OCI-LY3 (cell line): ENCODE measurements around the gene NYAP2.

Experiments
- H2AFZ ChIP-seq: fragments of 200-600, 300-600 bp; shearing (Covaris generic); 2 replicates; pipeline ENCODE4 v1.6.0; 2014; ENCODE audit warnings: antibody characterized with exemption, low read depth, low read length
- H3K27ac ChIP-seq: fragments of 200-600, 300-600 bp; sonication (generic); 2 replicates; pipeline ENCODE4 v1.5.1; 2014; ENCODE audit warnings: mild to moderate bottlenecking, low read length, moderate library complexity, mixed read lengths
- H3K27me3 ChIP-seq: fragments of 200-600, 300-600 bp; sonication (generic); 2 replicates; pipeline ENCODE4 v1.6.1; 2014; ENCODE audit warnings: low read depth, low read length, mixed read lengths
- H3K36me3 ChIP-seq: fragments of 200-600, 300-600 bp; sonication (generic); replicated peaks from 2 replicates; pipeline ENCODE3; 2014; ENCODE audit warnings: low read depth, low read length, mixed read lengths
- H3K4me1 ChIP-seq: fragments of 300-600, 200-600 bp; sonication (generic); 2 replicates; pipeline ENCODE4 v1.6.1; 2014; ENCODE audit warnings: low read length, mixed read lengths
- H3K4me2 ChIP-seq: fragments of 200-600, 300-600 bp; sonication (generic); 2 replicates; pipeline ENCODE4 v1.6.1; 2014; ENCODE audit warnings: low read length, mixed read lengths
- H3K4me3 ChIP-seq: fragments of 300-600, 200-600 bp; sonication (generic); 2 replicates; pipeline ENCODE4 v1.5.1; 2014; ENCODE audit warnings: antibody characterized with exemption, mild to moderate bottlenecking, low read length, moderate library complexity
- H3K79me2 ChIP-seq: fragments of 300-600, 200-600 bp; shearing (Covaris generic); 2 replicates; pipeline ENCODE4 v1.6.1; 2014; ENCODE audit warnings: mild to moderate bottlenecking, low read length, mixed read lengths
- H3K9ac ChIP-seq: fragments of 300-600, 200-600 bp; shearing (Covaris generic); 2 replicates; pipeline ENCODE4 v1.6.0; 2014; ENCODE audit warnings: mild to moderate bottlenecking, low read length, moderate library complexity
- H3K9me3 ChIP-seq: fragments of 200-600, 300-600 bp; shearing (Covaris generic); 2 replicates; pipeline ENCODE4 v1.6.1; 2014; ENCODE audit warnings: low read length, mixed read lengths; ENCODE audit not compliant: insufficient read depth
- H4K20me1 ChIP-seq: fragments of 200-600, 300-600 bp; sonication (generic); 2 replicates; pipeline ENCODE4 v1.6.1; 2016; ENCODE audit warnings: low read length, mixed read lengths; ENCODE audit not compliant: insufficient read depth
- EZH2phosphoT487 ChIP-seq: fragments of 200-600 bp; shearing (Covaris generic); IDR thresholded peaks from 2 replicates; pipeline ENCODE4 v1.6.1; 2018; ENCODE audit warnings: antibody characterized with exemption, mixed run types, low read depth
- TF ChIP-seq, protein P1 (sequence below): fragments of 200-600, 300-600 bp; sonication (generic); IDR thresholded peaks from 2 replicates; pipeline ENCODE4 v1.5.1; 2014; ENCODE audit warnings: antibody characterized with exemption, low read length, low read depth

Gene NYAP2

DNA sequence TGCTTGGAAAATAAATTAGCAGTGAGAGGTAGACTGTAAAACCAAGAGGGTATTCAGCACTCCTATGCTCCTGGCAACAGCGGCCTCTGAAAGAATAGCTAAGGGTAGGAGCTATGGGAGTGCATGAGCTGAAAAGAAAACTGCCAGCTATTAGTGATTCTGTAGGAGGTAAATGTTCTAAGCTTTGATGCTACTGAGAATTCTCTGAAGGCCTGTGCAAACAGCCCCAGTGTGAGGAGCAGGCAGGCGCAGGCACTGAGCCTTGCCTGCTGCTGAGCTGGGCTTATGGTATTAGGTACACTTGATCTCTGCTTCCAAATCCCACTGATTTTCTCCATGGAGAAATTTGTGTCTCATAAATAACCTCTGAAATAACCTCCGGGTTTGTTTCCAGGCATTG lies 86.7 kb downstream of the NYAP2 start:
- Histone ChIP-seq H3K36me3 (no peaks in the 10 kb centered on the region), H3K9ac (no peak overlapping the region), H3K27ac (no peak overlapping the region), H3K79me2 (no peaks in the 10 kb centered on the region), H4K20me1 (no peaks in the 10 kb centered on the region), H3K9me3 (no peaks in the 10 kb centered on the region), H3K27me3 (no peaks in the 10 kb centered on the region; the same call in 1 of the 2 replicates), H2AFZ (no peak overlapping the region), H3K4me2 (no peak overlapping the region), H3K4me1 (peaks cover 22% of the 10 kb centered on the region), H3K4me3 (no peak overlapping the region)
- no peak for TF ChIP-seq EZH2phosphoT487
- TF ChIP-seq, protein P1, sequence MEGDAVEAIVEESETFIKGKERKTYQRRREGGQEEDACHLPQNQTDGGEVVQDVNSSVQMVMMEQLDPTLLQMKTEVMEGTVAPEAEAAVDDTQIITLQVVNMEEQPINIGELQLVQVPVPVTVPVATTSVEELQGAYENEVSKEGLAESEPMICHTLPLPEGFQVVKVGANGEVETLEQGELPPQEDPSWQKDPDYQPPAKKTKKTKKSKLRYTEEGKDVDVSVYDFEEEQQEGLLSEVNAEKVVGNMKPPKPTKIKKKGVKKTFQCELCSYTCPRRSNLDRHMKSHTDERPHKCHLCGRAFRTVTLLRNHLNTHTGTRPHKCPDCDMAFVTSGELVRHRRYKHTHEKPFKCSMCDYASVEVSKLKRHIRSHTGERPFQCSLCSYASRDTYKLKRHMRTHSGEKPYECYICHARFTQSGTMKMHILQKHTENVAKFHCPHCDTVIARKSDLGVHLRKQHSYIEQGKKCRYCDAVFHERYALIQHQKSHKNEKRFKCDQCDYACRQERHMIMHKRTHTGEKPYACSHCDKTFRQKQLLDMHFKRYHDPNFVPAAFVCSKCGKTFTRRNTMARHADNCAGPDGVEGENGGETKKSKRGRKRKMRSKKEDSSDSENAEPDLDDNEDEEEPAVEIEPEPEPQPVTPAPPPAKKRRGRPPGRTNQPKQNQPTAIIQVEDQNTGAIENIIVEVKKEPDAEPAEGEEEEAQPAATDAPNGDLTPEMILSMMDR = no peak

DNA sequence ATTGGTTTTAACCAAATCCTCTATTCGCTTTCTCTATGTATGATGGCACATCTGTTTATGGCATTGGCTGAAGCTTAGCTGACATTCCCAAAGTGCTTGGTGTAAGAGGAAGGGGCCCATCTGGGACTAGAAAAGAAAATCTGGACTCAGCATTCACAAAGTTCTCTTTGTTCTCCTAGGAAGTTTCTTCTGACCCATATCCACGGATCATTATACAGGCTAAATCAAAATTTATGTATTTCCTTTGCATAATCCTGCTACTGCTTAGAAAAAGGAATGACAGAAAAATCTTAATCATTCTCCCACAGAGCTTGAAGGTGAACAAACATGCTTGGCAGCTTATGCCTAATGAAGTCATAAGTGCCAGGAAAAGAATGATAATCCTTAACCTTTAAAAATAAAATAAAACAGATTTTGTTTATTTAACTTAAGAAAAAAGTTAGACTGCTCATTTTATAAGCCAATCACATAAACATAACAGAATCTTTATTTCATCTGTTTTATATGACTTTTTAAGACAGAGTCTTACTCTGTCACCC lies 88.4 kb downstream of the NYAP2 start:
- TF ChIP-seq, protein P1 = no peak
- TF ChIP-seq EZH2phosphoT487 = no peak
- H3K4me1 ChIP-seq = peaks cover 27% of the 10 kb centered on the region
- H3K36me3 ChIP-seq = no peaks in the 10 kb centered on the region
- no peaks in the 10 kb centered on the region for H3K79me2 ChIP-seq
- no peaks in the 10 kb centered on the region for H4K20me1 ChIP-seq
- peak overlapping the region; percentile 66 for H3K4me2 ChIP-seq
- no peak overlapping the region for H3K4me3 ChIP-seq
- H3K9ac ChIP-seq = no peak overlapping the region
- no peak overlapping the region for H2AFZ ChIP-seq
- no peaks in the 10 kb centered on the region for H3K9me3 ChIP-seq
- no peak overlapping the region for H3K27ac ChIP-seq
- H3K27me3 ChIP-seq = no peaks in the 10 kb centered on the region; the same call in 1 of the 2 replicates

DNA sequence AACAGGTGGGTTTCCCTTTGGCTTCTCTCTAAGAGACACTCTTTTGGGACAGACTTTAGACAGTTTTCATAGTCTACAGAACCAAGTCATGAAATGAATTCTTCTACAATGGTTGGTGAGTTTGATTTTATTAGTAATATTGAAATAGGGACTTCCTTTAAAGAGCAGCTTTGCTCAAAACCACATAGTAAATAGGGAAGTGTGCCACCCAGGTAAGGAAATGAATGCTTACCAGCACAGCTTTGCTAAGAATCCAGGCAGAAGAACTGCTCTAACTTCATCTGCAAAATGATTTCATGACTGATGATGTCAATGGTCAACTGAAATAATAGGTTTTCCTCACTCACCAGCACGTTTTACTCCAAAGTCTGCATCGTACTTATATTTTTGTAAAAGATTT lies 89.2 kb downstream of the NYAP2 start:
- Histone ChIP-seq H3K27ac (peak overlapping the region; percentile 60), H3K27me3 (no peaks in the 10 kb centered on the region; the same call in 1 of the 2 replicates), H3K4me1 (peaks cover 35% of the 10 kb centered on the region), H3K4me3 (no peak overlapping the region), H2AFZ (no peak overlapping the region), H3K9ac (no peak overlapping the region), H4K20me1 (no peaks in the 10 kb centered on the region), H3K36me3 (no peaks in the 10 kb centered on the region), H3K79me2 (no peaks in the 10 kb centered on the region), H3K4me2 (peak overlapping the region; percentile 66), H3K9me3 (no peaks in the 10 kb centered on the region)
- TF ChIP-seq, protein P1 = no peak
- TF ChIP-seq EZH2phosphoT487 = no peak

DNA sequence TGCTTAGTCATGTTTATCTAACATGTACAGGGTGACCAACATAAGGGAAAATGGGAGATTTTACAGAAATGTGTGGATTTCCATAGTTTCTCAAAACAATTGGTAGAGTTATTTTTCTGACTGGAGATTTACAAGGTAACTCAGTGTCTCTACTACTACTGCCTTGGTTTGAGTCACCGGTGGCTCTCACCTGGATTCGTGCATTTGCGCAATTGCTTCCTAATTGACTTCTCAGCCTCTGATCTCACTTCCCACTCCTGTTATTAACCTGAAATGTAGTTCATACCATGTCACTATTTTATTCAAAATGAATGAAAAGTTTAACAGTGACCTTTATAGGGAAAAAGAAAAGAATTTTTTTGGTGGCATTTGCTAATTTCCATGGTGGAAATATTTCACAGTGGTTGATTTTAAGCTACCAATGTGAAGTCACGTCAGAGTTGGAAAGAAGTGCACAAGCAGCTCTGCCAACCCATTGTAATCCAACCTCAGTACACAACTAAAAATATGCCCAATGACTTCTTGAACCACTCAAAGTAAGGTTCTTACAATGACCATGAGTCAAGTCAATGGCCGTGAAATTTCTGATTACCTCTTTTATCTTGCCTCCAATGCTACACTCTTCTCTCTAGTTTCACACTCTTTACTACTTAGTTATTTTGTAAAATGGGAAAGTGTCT lies 94.0 kb downstream of the NYAP2 start:
- Histone ChIP-seq H3K9ac (no peak overlapping the region), H3K27me3 (no peaks in the 10 kb centered on the region; the same call in 1 of the 2 replicates), H3K27ac (peak overlapping the region; percentile 47), H3K4me3 (peak overlapping the region; percentile 10), H4K20me1 (no peaks in the 10 kb centered on the region), H3K36me3 (no peaks in the 10 kb centered on the region), H3K79me2 (no peaks in the 10 kb centered on the region), H3K4me2 (peak overlapping the region; percentile 62), H3K9me3 (no peaks in the 10 kb centered on the region), H3K4me1 (peaks cover 40% of the 10 kb centered on the region), H2AFZ (no peak overlapping the region)
- no peak for TF ChIP-seq EZH2phosphoT487
- TF ChIP-seq, protein P1 = no peak
